SU-DHL-6 (cell line): ENCODE measurements around the gene XRCC6.

Experiments used
- H2AFZ ChIP-seq: fragments of 200-600 bp; sonication (generic); 2 replicates; pipeline ENCODE4 v1.6.1; 2014; ENCODE audit warnings: low read depth, mild to moderate bottlenecking, moderate library complexity, mixed read lengths, antibody characterized with exemption, low read length; ENCODE audit not compliant: severe bottlenecking
- H3F3A ChIP-seq: fragments of 200-600 bp; shearing (Covaris generic); 2 replicates; pipeline ENCODE4 v1.6.0; 2016; ENCODE audit warnings: antibody characterized with exemption, mild to moderate bottlenecking; ENCODE audit not compliant: insufficient read depth
- H3K27ac ChIP-seq: fragments of 200-600 bp; sonication (generic); 2 replicates; pipeline ENCODE4 v1.5.1; 2016; ENCODE audit warnings: low read depth, mild to moderate bottlenecking, low read length, moderate library complexity, mixed read lengths
- H3K27me3 ChIP-seq: fragments of 200-600 bp; sonication (generic), shearing (Covaris generic); 2 replicates; pipeline ENCODE4 v1.6.0; 2014; ENCODE audit warnings: mild to moderate bottlenecking, low read length
- H3K36me3 ChIP-seq: fragments of 200-600 bp; sonication (generic); 2 replicates; pipeline ENCODE4 v1.6.1; 2014; ENCODE audit warnings: mild to moderate bottlenecking, low read length, mixed read lengths
- H3K4me2 ChIP-seq: fragments of 300-600, 200-600 bp; shearing (Covaris generic), sonication (generic); 2 replicates; pipeline ENCODE4 v1.6.0; 2014; ENCODE audit warnings: low read length, low read depth, mild to moderate bottlenecking; ENCODE audit not compliant: poor library complexity, severe bottlenecking
- H3K4me3 ChIP-seq: fragments of 200-600 bp; sonication (generic); 2 replicates; pipeline ENCODE4 v1.5.1; 2014; ENCODE audit warnings: antibody characterized with exemption, low read length, mild to moderate bottlenecking, mixed read lengths; ENCODE audit not compliant: insufficient read depth, poor library complexity, severe bottlenecking
- H3K79me2 ChIP-seq: fragments of 200-600 bp; sonication (generic); 2 replicates; pipeline ENCODE4 v1.6.1; 2014; ENCODE audit warnings: mild to moderate bottlenecking, low read length, moderate library complexity; ENCODE audit not compliant: insufficient read depth
- H3K9ac ChIP-seq: fragments of 200-600 bp; sonication (generic); 2 replicates; pipeline ENCODE4 v1.7.0; 2014; ENCODE audit warnings: mild to moderate bottlenecking, low read length
- H3K9me2 ChIP-seq: fragments of 200-600 bp; sonication (generic); replicated peaks from 2 replicates; pipeline ENCODE4 v1.6.1; 2014; ENCODE audit warnings: low read length; ENCODE audit not compliant: insufficient read depth
- H3K9me3 ChIP-seq: fragments of 200-600 bp; sonication (generic); 2 replicates; pipeline ENCODE4 v1.6.1; 2014; ENCODE audit warnings: low read length, mixed read lengths; ENCODE audit not compliant: insufficient read depth
- H4K20me1 ChIP-seq: fragments of 200-600 bp; sonication (generic); 2 replicates; pipeline ENCODE4 v1.6.1; 2014; ENCODE audit warnings: low read depth, mild to moderate bottlenecking, antibody characterized with exemption, low read length, moderate library complexity, mixed read lengths
- EZH2phosphoT487 ChIP-seq: fragments of 200-600 bp; sonication (generic), shearing (Covaris generic); conservative IDR thresholded peaks from 2 replicates; pipeline ENCODE4 v1.6.1; 2018; ENCODE audit warnings: mild to moderate bottlenecking, antibody characterized with exemption, low read length, moderate library complexity, mixed read lengths
- TF ChIP-seq, protein P1 (sequence below): fragments of 200-600 bp; sonication (generic); IDR thresholded peaks from one replicate; pipeline ENCODE4 v1.5.1; 2017; ENCODE audit warnings: antibody characterized with exemption, mild to moderate bottlenecking, low read length, moderate library complexity; ENCODE audit not compliant: insufficient read depth, poor library complexity, severe bottlenecking

XRCC6 gene

GRCh38 chr22:41578114-41578513, 43.0 kb upstream of the XRCC6 start:
- no peak overlapping the region for H3K27ac ChIP-seq
- H3K9me3 ChIP-seq = no peaks in the 10 kb centered on the region
- no peaks in the 10 kb centered on the region for H3K79me2 ChIP-seq
- no peak overlapping the region for H3K4me2 ChIP-seq
- H3K9me2 ChIP-seq = no peaks in the 10 kb centered on the region
- no peaks in the 10 kb centered on the region for H3K27me3 ChIP-seq
- no peaks in the 10 kb centered on the region for H3K36me3 ChIP-seq
- H2AFZ ChIP-seq = no peak overlapping the region
- no peak overlapping the region for H3K4me3 ChIP-seq
- H3K9ac ChIP-seq = no peak overlapping the region
- H3F3A ChIP-seq = no peaks in the 10 kb centered on the region
- no peaks in the 10 kb centered on the region for H4K20me1 ChIP-seq
- TF ChIP-seq, protein P1, sequence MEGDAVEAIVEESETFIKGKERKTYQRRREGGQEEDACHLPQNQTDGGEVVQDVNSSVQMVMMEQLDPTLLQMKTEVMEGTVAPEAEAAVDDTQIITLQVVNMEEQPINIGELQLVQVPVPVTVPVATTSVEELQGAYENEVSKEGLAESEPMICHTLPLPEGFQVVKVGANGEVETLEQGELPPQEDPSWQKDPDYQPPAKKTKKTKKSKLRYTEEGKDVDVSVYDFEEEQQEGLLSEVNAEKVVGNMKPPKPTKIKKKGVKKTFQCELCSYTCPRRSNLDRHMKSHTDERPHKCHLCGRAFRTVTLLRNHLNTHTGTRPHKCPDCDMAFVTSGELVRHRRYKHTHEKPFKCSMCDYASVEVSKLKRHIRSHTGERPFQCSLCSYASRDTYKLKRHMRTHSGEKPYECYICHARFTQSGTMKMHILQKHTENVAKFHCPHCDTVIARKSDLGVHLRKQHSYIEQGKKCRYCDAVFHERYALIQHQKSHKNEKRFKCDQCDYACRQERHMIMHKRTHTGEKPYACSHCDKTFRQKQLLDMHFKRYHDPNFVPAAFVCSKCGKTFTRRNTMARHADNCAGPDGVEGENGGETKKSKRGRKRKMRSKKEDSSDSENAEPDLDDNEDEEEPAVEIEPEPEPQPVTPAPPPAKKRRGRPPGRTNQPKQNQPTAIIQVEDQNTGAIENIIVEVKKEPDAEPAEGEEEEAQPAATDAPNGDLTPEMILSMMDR = no peak

DNA sequence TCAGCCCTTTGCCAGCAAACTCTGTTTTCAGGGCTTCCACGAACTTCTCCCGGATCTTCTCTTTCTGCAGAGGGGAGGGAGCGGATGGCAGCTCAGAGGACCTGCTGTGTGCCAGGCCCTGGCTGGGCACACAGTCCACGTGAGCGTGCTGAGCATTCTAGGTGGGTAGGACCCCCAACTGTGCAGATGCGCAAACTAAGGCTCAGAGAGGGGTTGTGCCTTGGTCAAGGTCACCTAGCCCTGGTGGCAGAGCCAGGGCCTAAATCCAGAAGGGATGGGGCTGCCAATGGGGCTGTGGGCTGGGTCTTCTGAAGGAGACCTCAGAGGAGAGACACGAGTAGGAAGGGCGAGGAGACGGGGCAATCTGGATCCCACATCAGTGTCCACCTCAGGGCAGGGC, 42.3 kb upstream of the XRCC6 start:
- Histone ChIP-seq H3K9ac (no peak overlapping the region), H3K27me3 (no peaks in the 10 kb centered on the region), H3K9me2 (no peaks in the 10 kb centered on the region), H3K4me2 (no peak overlapping the region), H3F3A (no peaks in the 10 kb centered on the region), H3K79me2 (no peaks in the 10 kb centered on the region), H2AFZ (no peak overlapping the region), H3K36me3 (no peaks in the 10 kb centered on the region), H3K9me3 (no peaks in the 10 kb centered on the region), H4K20me1 (no peaks in the 10 kb centered on the region), H3K4me3 (no peak overlapping the region), H3K27ac (no peak overlapping the region)
- TF ChIP-seq, protein P1 = no peak
- no peak for TF ChIP-seq EZH2phosphoT487

- no peaks in the 10 kb centered on the region for H3K9me3 ChIP-seq
- H3K79me2 ChIP-seq = no peaks in the 10 kb centered on the region
- H2AFZ ChIP-seq = no peak overlapping the region
- no peak overlapping the region for H3K27ac ChIP-seq
- no peak overlapping the region for H3K9ac ChIP-seq
- H3K27me3 ChIP-seq = no peaks in the 10 kb centered on the region
- no peaks in the 10 kb centered on the region for H3K9me2 ChIP-seq
- H3F3A ChIP-seq = no peaks in the 10 kb centered on the region
- H3K4me3 ChIP-seq = no peak overlapping the region
- no peak overlapping the region for H3K4me2 ChIP-seq
- H4K20me1 ChIP-seq = no peaks in the 10 kb centered on the region
- H3K36me3 ChIP-seq = no peaks in the 10 kb centered on the region
- TF ChIP-seq, protein P1 = no peak
- no peak for TF ChIP-seq EZH2phosphoT487
Observed at GRCh38 chr22:41579297-41579996, 41.6 kb upstream of the XRCC6 start.
